GM20000 (cell line): Measurements from ENCODE around the gene SFT2D1.
A peak's percentile ranks its signal among the peaks of the same experiment; 100 is the strongest.

ENCODE experiments used
- DNase-seq: peaks from one replicate; pipeline ENCODE4 v3.0.0; 2012; ENCODE audit warnings: low spot score
- CTCF ChIP-seq: IDR thresholded peaks from 2 replicates; pipeline ENCODE4 v1.5.1; 2012; ENCODE audit warnings: mild to moderate bottlenecking, control low read depth; ENCODE audit errors: extremely low read depth, missing control alignments

SFT2D1 gene

GRCh38 chr6:166382933-166383801 lies 40.8 kb upstream of the SFT2D1 start, which contains the start of gene MPC1:
Gene MPC1, minus strand, starts transcription at chr6:166382940. Its CDS starts 64 bp downstream, at chr6:166382876.
- DNase-seq = peak; percentile 99
- TF ChIP-seq CTCF = no peak

- DNase-seq = peak; percentile 49
- no peak for TF ChIP-seq CTCF
Observed at GRCh38 chr6:166382500-166382932, 40.2 kb upstream of the SFT2D1 start.

GRCh38 chr6:166381733-166382499 lies 39.6 kb upstream of the SFT2D1 start:
- peak; percentile 96 for TF ChIP-seq CTCF
- peak; percentile 82 for DNase-seq

DNA sequence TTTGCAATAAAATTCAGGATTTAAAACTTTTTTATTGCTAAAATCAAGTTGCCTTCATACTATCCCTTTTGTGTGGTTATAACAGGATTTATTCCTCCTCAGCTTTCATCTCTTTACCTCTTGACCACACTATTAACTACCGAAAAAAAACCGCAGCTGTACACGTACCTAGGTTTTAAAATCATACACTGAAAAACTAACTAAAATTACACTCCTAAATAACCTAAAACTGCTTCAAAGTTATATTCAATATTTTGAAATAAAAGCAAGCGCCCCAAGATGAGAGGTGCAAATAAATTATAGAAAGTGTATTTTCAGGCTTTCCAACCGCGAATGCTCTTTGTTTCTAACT lies 39.0 kb upstream of the SFT2D1 start:
- TF ChIP-seq CTCF = no peak
- no peak for DNase-seq

- no peak for TF ChIP-seq CTCF
Observed at GRCh38 chr6:166379800-166380199, 37.5 kb upstream of the SFT2D1 start.

DNA sequence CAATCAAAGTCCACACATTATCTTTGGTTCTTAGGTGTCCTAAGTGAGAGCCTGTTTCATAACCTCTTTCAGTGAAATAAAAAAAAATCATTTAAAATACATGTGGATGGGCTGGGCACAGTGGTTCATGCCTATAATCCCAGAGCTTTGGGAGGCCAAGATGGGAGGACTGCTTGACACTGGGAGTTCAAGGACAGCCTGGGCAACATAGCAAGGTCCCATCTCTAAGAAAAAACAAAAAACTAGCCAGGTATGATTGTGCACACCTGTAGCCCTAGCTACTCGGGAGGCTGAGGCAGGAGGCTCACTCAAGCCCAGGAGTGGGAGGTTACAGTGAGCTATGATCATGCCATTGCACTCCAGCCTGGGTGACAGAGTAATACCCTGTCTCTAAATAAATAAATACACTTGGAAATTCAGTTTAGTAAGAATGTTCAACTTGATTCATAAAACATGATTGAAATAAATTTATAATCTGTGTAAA lies 36.8 kb upstream of the SFT2D1 start:
- no peak for DNase-seq
- no peak for TF ChIP-seq CTCF

More at GRCh38 chr6:166379800-166380199, 37.5 kb upstream of the SFT2D1 start:
- DNase-seq = no peak

DNA sequence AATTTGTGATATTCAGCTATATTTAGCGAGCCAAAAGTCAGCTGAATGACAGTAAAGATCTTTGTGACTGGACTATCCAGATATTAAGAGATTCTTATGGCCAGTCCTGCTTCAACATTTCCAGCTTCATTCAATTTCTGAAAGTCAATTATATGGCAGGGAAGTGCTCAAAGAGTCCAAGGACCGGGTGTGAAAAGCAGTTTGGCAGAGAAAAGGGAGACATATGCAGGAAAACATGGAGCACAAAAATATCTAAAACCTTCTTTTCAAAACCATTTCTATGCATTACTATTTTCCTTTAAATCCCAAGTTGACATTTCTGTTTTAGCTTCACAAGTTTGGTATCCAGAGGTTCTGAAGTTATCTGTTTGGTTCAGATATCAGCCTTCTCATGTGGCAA lies 35.4 kb upstream of the SFT2D1 start:
- no peak for DNase-seq
- TF ChIP-seq CTCF = no peak
